ENCODE results near the gene SELENOH.

Gene SELENOH

GRCh38 chr11:57746920-57747319 is 5.6 kb downstream of the SELENOH start:
- DNase-seq (ENCODE audit: low read depth): no peak

GRCh38 chr11:57751176-57751575 is 9.9 kb downstream of the SELENOH start:
- no peak for DNase-seq (ENCODE audit: low read depth)

GRCh38 chr11:57751676-57752253 is 10.5 kb downstream of the SELENOH start, which contains the start of gene BTBD18:
Gene BTBD18 (minus strand): TSS chr11:57751819. CDS start chr11:57751188, 631 bp downstream.
- no peak for DNase-seq (ENCODE audit: low read depth)

- no peak for DNase-seq (ENCODE audit: low read depth)
These were observed 11.7 kb downstream of the SELENOH start for GRCh38 chr11:57752954-57753353.

GRCh38 chr11:57758174-57758573 is 16.9 kb downstream of the SELENOH start:
- no peak for DNase-seq (ENCODE audit: low read depth)

GRCh38 chr11:57761301-57762234 is 20.3 kb downstream of the SELENOH start, which contains the start of gene CTNND1:
Gene CTNND1 (plus strand): TSS chr11:57761802. CDS start chr11:57791479, 29,677 bp downstream.
- peak; percentile 94 for DNase-seq (ENCODE audit: low read depth)

GRCh38 chr11:57762235-57762861 is 21.1 kb downstream of the SELENOH start:
- no peak for DNase-seq (ENCODE audit: low read depth)

- DNase-seq (ENCODE audit: low read depth): no peak
These were observed 22.3 kb downstream of the SELENOH start for GRCh38 chr11:57763568-57763967.

- DNase-seq (ENCODE audit: low read depth): no peak
These were observed 22.7 kb downstream of the SELENOH start for GRCh38 chr11:57764021-57764420.

GRCh38 chr11:57764566-57764965 is 23.3 kb downstream of the SELENOH start:
- DNase-seq (ENCODE audit: low read depth): no peak

GRCh38 chr11:57764972-57765371 is 23.7 kb downstream of the SELENOH start:
- DNase-seq (ENCODE audit: low read depth): no peak

GRCh38 chr11:57770793-57771192 is 29.5 kb downstream of the SELENOH start:
- no peak for DNase-seq (ENCODE audit: low read depth)

- DNase-seq (ENCODE audit: low read depth): no peak
These were observed 30.1 kb downstream of the SELENOH start for GRCh38 chr11:57771365-57771764.

GRCh38 chr11:57772562-57772961 is 31.3 kb downstream of the SELENOH start:
- DNase-seq (ENCODE audit: low read depth): no peak

GRCh38 chr11:57773026-57773598 is 31.8 kb downstream of the SELENOH start:
- DNase-seq (ENCODE audit: low read depth): no peak

GRCh38 chr11:57775491-57775890 is 34.2 kb downstream of the SELENOH start:
- DNase-seq (ENCODE audit: low read depth): no peak

- no peak for DNase-seq (ENCODE audit: low read depth)
These were observed 34.8 kb downstream of the SELENOH start for GRCh38 chr11:57776031-57776521.

GRCh38 chr11:57776577-57777210 is 35.4 kb downstream of the SELENOH start:
- no peak for DNase-seq (ENCODE audit: low read depth)

GRCh38 chr11:57777969-57778317 is 36.7 kb downstream of the SELENOH start:
- no peak for DNase-seq (ENCODE audit: low read depth)

GRCh38 chr11:57778318-57779037 is 37.2 kb downstream of the SELENOH start:
- DNase-seq (ENCODE audit: low read depth): peak; percentile 98

- no peak for DNase-seq (ENCODE audit: low read depth)
These were observed 38.0 kb downstream of the SELENOH start for GRCh38 chr11:57779276-57779675.
